Activated naive CD8-positive, alpha-beta T cell treated with anti-CD3 and anti-CD28 coated beads for 36 hours (primary cell): ENCODE data around the gene UEVLD. TPM values are rescaled to one million over a fixed set of nuclear protein-coding genes. Genes with fewer than 3 reads are reported as not detected.
"Not testable (repeated sequence)": the region's sequence is repeated elsewhere in the genome, so short reads cannot be mapped to it uniquely, and the experiment has no call there.

ENCODE experiments used
- DNase-seq: peaks from one replicate; pipeline ENCODE4 v3.0.0; 2021
- H3K27ac Mint-ChIP-seq: one replicate; pipeline ENCODE4 v1.8.0; 2022; ENCODE audit warnings: mild to moderate bottlenecking, moderate library complexity, mixed read lengths
- H3K27me3 Mint-ChIP-seq: one replicate; pipeline ENCODE4 v1.8.0; 2022; ENCODE audit warnings: mild to moderate bottlenecking, mixed read lengths
- H3K36me3 Mint-ChIP-seq: one replicate; pipeline ENCODE4 v1.8.0; 2021; ENCODE audit warnings: mild to moderate bottlenecking, mixed read lengths
- H3K4me1 Mint-ChIP-seq: one replicate; pipeline ENCODE4 v1.8.0; 2021; ENCODE audit warnings: mixed read lengths
- H3K4me3 Mint-ChIP-seq: one replicate; pipeline ENCODE4 v1.8.0; 2022; ENCODE audit warnings: mild to moderate bottlenecking, moderate library complexity, mixed read lengths
- H3K9me3 Mint-ChIP-seq: one replicate; pipeline ENCODE4 v1.8.0; 2022; ENCODE audit warnings: mixed read lengths
- total RNA-seq, 2 experiments: library from RNA; stranded (reverse); gene quantifications; one replicate each; pipeline ENCODE4 v1.2.3, GENCODE V29; 2021

The UEVLD gene
- total RNA-seq, 2 experiments from 2014 or later = 15.4 to 15.7 TPM

GRCh38 chr11:18600915-18601569, 12.5 kb upstream of the UEVLD start:
- Mint-ChIP-seq H3K9me3 (no peaks in the 10 kb centered on the region), H3K27ac (no peak overlapping the region), H3K36me3 (no peaks in the 10 kb centered on the region), H3K4me1 (no peaks in the 10 kb centered on the region), H3K27me3 (no peaks in the 10 kb centered on the region), H3K4me3 (no peak overlapping the region)
- DNase-seq = no peak

DNA sequence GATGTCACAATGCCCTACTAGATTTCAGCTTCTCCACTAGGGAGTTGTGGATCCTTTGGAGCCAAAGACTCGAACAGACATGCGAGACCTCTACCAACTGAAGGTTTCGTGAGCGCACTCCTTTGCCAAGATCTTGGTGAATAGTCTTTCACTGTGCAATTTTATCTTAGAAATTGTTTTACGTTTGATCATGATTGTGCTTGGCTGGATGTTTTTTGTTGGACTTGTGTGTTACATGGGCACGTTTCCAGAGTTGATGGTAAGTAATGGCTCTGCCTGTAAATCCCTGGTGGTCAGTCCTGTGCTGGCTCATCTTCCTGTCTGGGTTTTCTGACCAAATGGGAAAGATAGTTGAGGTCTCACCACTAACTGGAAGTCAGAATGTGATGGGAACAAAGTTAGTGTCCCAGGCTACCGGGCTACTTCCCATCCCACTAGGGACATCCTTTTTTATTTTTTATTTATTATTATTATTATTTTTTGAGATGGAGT, 11.3 kb upstream of the UEVLD start, which contains the start of gene MISFA:
MISFA (plus strand) TSS at position 51 of the 492 bp plus-strand sequence; CDS start at position 191, 140 bp downstream.
- Mint-ChIP-seq H3K9me3 (no peaks in the 10 kb centered on the region), H3K4me1 (no peaks in the 10 kb centered on the region), H3K4me3 (no peak within 1 kb of the TSS), H3K36me3 (no peaks in the 10 kb centered on the region), H3K27me3 (no peaks in the 10 kb centered on the region), H3K27ac (no peak within 1 kb of the TSS)
- DNase-seq = no peak

GRCh38 chr11:18594999-18595749, 6.6 kb upstream of the UEVLD start:
- DNase-seq = no peak
- Mint-ChIP-seq H3K27me3 (no peaks in the 10 kb centered on the region), H3K27ac (no peak overlapping the region), H3K4me1 (peaks cover 5% of the 10 kb centered on the region), H3K36me3 (no peaks in the 10 kb centered on the region), H3K9me3 (no peaks in the 10 kb centered on the region), H3K4me3 (no peak overlapping the region)

DNA sequence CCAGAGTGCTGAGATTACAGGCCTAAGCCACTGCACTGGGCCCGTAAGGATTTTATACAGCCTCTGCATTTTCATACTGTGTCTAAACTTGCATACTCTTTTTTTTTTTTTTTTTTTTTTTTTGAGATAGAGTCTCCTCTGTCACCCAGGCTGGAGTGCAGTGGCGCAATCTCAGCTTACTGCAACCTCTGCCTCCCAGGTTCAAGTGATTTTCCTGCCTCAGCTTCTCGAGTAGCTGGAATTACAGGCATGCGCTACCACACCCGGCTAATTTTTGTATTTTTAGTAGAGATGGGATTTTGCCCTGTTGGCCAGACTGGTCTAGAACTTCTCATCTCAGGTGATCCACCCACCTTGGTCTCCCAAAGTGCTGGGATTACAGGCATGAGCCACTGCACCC, 5.6 kb upstream of the UEVLD start:
- H3K4me1 Mint-ChIP-seq, H3K9me3 Mint-ChIP-seq, H3K36me3 Mint-ChIP-seq, H3K4me3 Mint-ChIP-seq, H3K27me3 Mint-ChIP-seq, DNase-seq, H3K27ac Mint-ChIP-seq: not testable (repeated sequence)

GRCh38 chr11:18590571-18590970, 2.0 kb upstream of the UEVLD start:
- Mint-ChIP-seq H3K36me3 (no peaks in the 10 kb centered on the region), H3K27ac (no peak overlapping the region), H3K27me3 (no peaks in the 10 kb centered on the region), H3K4me3 (no peak overlapping the region), H3K9me3 (no peaks in the 10 kb centered on the region), H3K4me1 (peaks cover 7% of the 10 kb centered on the region)
- no peak for DNase-seq

DNA sequence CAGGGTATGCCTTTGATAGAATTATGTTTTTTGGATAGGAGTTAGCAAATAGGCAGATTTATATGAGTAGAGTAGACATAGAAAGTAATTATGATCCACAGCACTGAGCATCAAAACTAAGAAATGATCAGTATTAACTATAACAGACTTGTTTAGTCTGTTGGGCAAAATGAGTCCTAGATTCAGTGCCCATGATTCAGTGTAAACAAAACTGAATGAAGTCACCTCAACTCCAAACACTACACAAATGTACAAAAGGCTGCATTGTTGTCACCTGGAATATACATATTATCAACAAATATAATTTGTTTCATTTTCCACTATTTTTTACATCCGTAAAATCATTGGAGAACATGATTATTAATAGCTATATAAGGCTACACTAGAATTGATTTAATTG, 6.7 kb downstream of the UEVLD start:
- Mint-ChIP-seq H3K4me3 (no peak overlapping the region), H3K27me3 (no peaks in the 10 kb centered on the region), H3K27ac (no peak overlapping the region), H3K36me3 (peaks cover 8% of the 10 kb centered on the region), H3K4me1 (peaks cover 6% of the 10 kb centered on the region), H3K9me3 (no peaks in the 10 kb centered on the region)
- no peak for DNase-seq

GRCh38 chr11:18580113-18580766, 8.3 kb downstream of the UEVLD start:
- Mint-ChIP-seq H3K4me1 (peaks cover 8% of the 10 kb centered on the region), H3K9me3 (no peaks in the 10 kb centered on the region), H3K27me3 (no peaks in the 10 kb centered on the region), H3K36me3 (peaks cover 12% of the 10 kb centered on the region), H3K27ac (no peak overlapping the region), H3K4me3 (no peak overlapping the region)
- DNase-seq = no peak

GRCh38 chr11:18578975-18579598, 9.4 kb downstream of the UEVLD start:
- Mint-ChIP-seq H3K4me3 (no peak overlapping the region), H3K36me3 (peaks cover 12% of the 10 kb centered on the region), H3K4me1 (peaks cover 8% of the 10 kb centered on the region), H3K27me3 (no peaks in the 10 kb centered on the region), H3K27ac (peak overlapping the region; percentile 31), H3K9me3 (no peaks in the 10 kb centered on the region)
- peak; percentile 4 for DNase-seq

DNA sequence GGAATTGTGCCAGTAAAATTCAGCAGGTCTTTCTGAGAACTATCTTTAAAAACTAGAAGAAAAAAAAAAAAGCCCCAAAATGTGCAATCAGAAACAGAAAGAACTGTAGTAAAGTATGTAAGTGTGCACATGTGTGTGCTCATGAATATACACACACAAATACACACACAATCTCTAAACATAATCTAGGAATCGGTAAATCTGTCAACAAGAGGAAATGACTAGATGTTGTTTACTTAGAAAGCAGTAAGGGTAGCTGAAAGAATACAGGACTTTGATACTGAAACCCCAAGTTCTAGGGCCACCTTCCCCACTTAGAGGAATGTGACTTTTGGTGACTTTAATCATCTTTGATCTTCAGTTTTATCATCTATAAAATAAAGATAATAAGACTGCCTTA, 13.2 kb downstream of the UEVLD start:
- DNase-seq = no peak
- Mint-ChIP-seq H3K4me3 (no peak overlapping the region), H3K4me1 (peaks cover 8% of the 10 kb centered on the region), H3K27me3 (no peaks in the 10 kb centered on the region), H3K27ac (no peak overlapping the region), H3K36me3 (peaks cover 16% of the 10 kb centered on the region), H3K9me3 (no peaks in the 10 kb centered on the region)

DNA sequence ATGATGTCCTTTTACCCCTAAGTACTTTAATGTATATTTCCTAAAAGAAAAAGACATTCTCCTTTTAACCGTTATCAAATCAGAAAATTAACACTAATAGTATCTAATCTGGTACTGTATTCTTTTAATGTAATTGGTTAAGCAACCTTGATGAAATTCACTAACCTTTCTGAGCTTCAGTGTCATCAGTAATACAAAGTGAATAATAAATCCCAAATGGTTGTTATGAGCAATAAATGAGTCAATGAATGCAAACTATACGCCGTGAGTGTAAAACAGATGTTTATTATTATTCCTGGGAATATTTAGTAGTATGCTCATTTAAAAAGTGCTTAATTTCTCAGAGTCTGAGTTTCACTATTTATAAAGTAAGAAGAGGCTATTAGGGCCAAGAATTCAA, 21.5 kb downstream of the UEVLD start:
- Mint-ChIP-seq H3K36me3 (peaks cover 9% of the 10 kb centered on the region), H3K27ac (no peak overlapping the region), H3K4me3 (no peak overlapping the region), H3K27me3 (no peaks in the 10 kb centered on the region), H3K9me3 (no peaks in the 10 kb centered on the region), H3K4me1 (no peaks in the 10 kb centered on the region)
- no peak for DNase-seq

- no peaks in the 10 kb centered on the region for H3K9me3 Mint-ChIP-seq
- no peaks in the 10 kb centered on the region for H3K4me1 Mint-ChIP-seq
- H3K27ac Mint-ChIP-seq = no peak overlapping the region
- H3K27me3 Mint-ChIP-seq = no peaks in the 10 kb centered on the region
- no peak overlapping the region for H3K4me3 Mint-ChIP-seq
- no peak for DNase-seq
- peaks cover 8% of the 10 kb centered on the region for H3K36me3 Mint-ChIP-seq
These were observed 22.1 kb downstream of the UEVLD start for GRCh38 chr11:18566406-18566805.

GRCh38 chr11:18564149-18564548, 24.4 kb downstream of the UEVLD start:
- Mint-ChIP-seq H3K4me1 (no peaks in the 10 kb centered on the region), H3K9me3 (no peaks in the 10 kb centered on the region), H3K27ac (no peak overlapping the region)

DNA sequence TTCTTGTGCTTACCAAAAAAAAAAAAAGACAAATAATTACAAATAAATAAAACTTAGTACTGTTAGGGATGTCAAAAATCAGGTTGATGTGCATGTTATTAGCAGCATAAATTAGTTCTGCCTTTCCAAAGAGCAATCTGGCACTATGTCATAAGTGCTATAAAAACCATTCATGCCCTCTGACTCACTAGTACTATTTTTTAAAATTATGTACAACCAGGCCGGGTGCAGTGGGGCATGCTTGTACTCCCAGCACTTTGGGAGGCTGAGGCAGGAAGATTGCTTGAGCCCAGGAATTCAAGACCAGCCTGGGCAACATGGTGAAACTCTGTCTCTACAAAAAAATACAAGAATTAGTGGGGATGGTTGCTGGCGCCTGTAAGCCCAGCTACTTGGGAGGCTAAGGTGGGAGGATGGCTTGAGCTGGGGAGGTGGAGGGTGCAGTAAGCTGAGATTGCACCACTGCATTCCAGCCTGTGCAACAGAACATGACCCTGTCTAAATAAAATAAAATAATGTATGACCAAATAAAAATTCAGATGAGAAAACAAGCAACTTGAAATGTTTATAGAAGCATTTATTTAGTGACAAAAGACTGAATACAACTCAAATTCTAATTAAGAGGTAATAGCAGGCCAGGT, 25.3 kb downstream of the UEVLD start:
- no peak overlapping the region for H3K27ac Mint-ChIP-seq

More at GRCh38 chr11:18564149-18564548, 24.4 kb downstream of the UEVLD start:
- H3K4me3 Mint-ChIP-seq = no peak overlapping the region
- H3K36me3 Mint-ChIP-seq = peaks cover 4% of the 10 kb centered on the region
- no peak for DNase-seq
- H3K27me3 Mint-ChIP-seq = no peaks in the 10 kb centered on the region

DNA sequence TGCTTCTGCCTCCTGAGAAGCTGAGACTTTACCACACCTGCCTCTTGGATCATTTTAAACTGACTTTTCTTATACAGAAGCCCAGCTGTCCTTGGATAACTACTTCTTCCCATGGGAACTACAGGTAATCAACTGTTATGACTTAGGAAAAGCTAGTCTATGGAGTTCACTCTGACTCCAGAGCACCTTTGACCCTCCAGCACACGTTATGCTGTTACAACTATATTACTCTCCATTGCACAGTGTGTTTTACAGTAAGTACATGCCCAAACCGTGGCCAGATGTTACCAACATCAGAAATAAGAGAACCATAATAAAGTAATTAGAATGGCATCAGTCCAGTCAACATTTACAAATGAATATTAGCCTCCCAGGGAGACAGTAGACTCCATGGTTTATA, 40.5 kb downstream of the UEVLD start:
- Mint-ChIP-seq H3K27me3 (no peaks in the 10 kb centered on the region), H3K4me1 (no peaks in the 10 kb centered on the region), H3K9me3 (no peaks in the 10 kb centered on the region), H3K4me3 (no peak overlapping the region), H3K36me3 (peaks cover 2% of the 10 kb centered on the region), H3K27ac (no peak overlapping the region)
- no peak for DNase-seq

More for the DNA sequence above, 25.3 kb downstream of the UEVLD start:
- DNase-seq = no peak
- Mint-ChIP-seq H3K4me3 (no peak overlapping the region), H3K4me1 (no peaks in the 10 kb centered on the region), H3K36me3 (peaks cover 4% of the 10 kb centered on the region), H3K27me3 (no peaks in the 10 kb centered on the region), H3K9me3 (no peaks in the 10 kb centered on the region)
